ENCODE results near the gene GRK3. TPM values are rescaled to one million over a fixed set of nuclear protein-coding genes. Genes with fewer than 3 reads are reported as not detected.
"Not testable (repeated sequence)": the region's sequence is repeated elsewhere in the genome, so short reads cannot be mapped to it uniquely, and the experiment has no call there.

GRK3 gene
- 3.8 TPM for total RNA-seq
- long read RNA-seq, full-length matches to known transcripts: 7 of 11 reads
- long read RNA-seq, partial matches to known transcripts: 1 of 11 reads
- long read RNA-seq, other reads (novel, unspliced or antisense): 3 of 11 reads

DNA sequence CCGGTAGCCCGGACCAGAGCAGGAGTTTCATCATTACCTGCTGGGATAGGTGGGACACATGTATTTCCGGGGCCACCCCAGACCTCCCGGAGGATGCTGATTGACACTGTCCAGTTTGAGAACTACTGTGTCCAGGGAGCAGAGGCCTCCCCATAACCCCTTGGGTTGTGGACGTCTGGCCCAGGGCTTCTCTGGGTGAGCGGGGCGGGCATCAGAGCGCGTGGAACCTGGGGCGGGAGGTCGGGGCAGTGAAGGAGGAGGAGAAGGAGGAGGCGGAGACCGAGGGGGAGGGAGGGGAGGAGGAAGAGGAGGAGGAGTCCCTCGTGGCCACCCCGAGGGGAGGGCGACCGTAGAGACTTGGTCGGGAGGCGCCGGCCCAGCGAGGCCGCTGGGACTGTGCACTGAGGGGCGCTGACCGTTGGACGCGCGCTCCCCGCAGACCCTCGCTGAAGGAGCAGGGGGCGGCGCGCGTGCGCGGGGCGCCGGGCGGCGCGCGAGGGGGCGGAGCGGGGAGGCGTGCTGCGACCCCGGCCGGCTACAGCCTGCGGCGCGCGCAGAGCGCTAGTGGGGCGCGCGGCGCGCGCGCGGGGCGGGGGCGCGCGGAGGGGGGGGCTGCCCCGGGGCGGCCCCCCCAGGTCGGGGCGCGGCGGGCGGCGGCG, at the start of gene GRK3:
Gene GRK3 (plus strand): TSS at position 356 of the 659 bp plus-strand sequence. CDS start 366 bp downstream, outside the sequence.
- Histone ChIP-seq H3K27me3 (ENCODE audit: low read depth) (peaks cover 17% of the 10 kb centered on the region), H3K9me3 (replicated peaks) (no peaks in the 10 kb centered on the region), H3K36me3 (no peaks in the 10 kb centered on the region), H3K4me1 (peaks cover 37% of the 10 kb centered on the region), H3K27ac (replicated peaks) (peak within 1 kb of the TSS; percentile 72), H3K4me3 (peak within 1 kb of the TSS; percentile 92)
- peak; percentile 70 for DNase-seq
- TF ChIP-seq, protein P1, sequence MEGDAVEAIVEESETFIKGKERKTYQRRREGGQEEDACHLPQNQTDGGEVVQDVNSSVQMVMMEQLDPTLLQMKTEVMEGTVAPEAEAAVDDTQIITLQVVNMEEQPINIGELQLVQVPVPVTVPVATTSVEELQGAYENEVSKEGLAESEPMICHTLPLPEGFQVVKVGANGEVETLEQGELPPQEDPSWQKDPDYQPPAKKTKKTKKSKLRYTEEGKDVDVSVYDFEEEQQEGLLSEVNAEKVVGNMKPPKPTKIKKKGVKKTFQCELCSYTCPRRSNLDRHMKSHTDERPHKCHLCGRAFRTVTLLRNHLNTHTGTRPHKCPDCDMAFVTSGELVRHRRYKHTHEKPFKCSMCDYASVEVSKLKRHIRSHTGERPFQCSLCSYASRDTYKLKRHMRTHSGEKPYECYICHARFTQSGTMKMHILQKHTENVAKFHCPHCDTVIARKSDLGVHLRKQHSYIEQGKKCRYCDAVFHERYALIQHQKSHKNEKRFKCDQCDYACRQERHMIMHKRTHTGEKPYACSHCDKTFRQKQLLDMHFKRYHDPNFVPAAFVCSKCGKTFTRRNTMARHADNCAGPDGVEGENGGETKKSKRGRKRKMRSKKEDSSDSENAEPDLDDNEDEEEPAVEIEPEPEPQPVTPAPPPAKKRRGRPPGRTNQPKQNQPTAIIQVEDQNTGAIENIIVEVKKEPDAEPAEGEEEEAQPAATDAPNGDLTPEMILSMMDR (IDR thresholded peaks at IDR 0.05; ENCODE audit: borderline replicate concordance): no peak
- intact Hi-C loops (cut with micrococcal nuclease): no loop called here

- intact Hi-C loops (cut with micrococcal nuclease): no loop called here
Measured at GRCh38 chr22:25518000-25518663, 46.3 kb upstream of the GRK3 start.

GRCh38 chr22:25525376-25525775, 39.1 kb upstream of the GRK3 start:
- TF ChIP-seq, protein P1 (IDR thresholded peaks at IDR 0.05; ENCODE audit: borderline replicate concordance): no peak
- Histone ChIP-seq H3K36me3 (no peaks in the 10 kb centered on the region), H3K4me3 (no peak overlapping the region), H3K27ac (replicated peaks) (no peak overlapping the region), H3K9me3 (replicated peaks) (peaks cover 18% of the 10 kb centered on the region), H3K27me3 (ENCODE audit: low read depth) (no peaks in the 10 kb centered on the region), H3K4me1 (no peaks in the 10 kb centered on the region)
- intact Hi-C loops (cut with micrococcal nuclease): no loop called here
- DNase-seq: no peak

More at GRCh38 chr22:25518000-25518663, 46.3 kb upstream of the GRK3 start:
- TF ChIP-seq, protein P1 (IDR thresholded peaks at IDR 0.05; ENCODE audit: borderline replicate concordance): no peak
- no peak overlapping the region for H3K27ac ChIP-seq (replicated peaks)
- H3K4me3 ChIP-seq: no peak overlapping the region
- no peaks in the 10 kb centered on the region for H3K36me3 ChIP-seq
- H3K9me3 ChIP-seq (replicated peaks): peaks cover 4% of the 10 kb centered on the region
- H3K27me3 ChIP-seq (ENCODE audit: low read depth): no peaks in the 10 kb centered on the region
- DNase-seq: no peak
- no peaks in the 10 kb centered on the region for H3K4me1 ChIP-seq

DNA sequence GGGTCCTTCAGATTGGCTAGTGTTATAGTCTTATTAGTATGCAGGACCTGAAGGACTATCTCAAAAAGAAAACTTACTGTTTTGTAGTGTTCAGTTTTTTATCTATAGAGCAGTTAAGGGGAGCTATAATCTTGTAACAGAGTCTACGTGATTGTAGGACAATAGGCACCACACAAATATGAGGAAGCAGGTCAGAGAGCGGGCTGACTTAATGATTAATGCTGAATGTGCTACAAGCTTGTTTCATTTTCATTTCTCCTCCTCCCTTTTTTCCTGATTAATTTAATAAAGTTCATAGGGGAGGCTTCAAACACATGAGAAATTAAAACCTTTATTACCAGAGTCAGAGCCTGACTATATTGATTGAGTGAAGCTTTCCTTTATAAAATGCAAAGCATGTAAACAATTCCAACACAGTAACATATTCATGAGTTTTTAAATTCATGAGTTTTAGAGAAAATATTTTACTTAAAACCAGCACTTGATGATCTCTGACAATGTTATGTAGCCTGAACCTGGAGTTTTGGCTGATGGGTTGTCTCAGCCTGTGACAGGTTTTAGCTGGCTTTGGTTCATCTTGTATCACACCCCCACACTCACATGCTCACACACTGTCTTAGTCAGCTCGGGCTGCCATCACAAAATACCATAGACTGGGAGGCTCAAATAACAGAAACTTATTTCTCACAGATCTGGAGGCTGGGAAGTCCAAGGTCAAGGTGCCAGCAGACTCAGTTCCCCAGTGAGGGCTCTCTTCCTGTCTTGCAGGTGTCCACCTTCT, 38.5 kb upstream of the GRK3 start:
- H3K27ac ChIP-seq (replicated peaks); intact Hi-C loops (cut with micrococcal nuclease); H3K36me3 ChIP-seq; H3K4me3 ChIP-seq; H3K4me1 ChIP-seq; DNase-seq; H3K27me3 ChIP-seq (ENCODE audit: low read depth): not testable (repeated sequence)
- peaks cover 18% of the 10 kb centered on the region for H3K9me3 ChIP-seq (replicated peaks)

DNA sequence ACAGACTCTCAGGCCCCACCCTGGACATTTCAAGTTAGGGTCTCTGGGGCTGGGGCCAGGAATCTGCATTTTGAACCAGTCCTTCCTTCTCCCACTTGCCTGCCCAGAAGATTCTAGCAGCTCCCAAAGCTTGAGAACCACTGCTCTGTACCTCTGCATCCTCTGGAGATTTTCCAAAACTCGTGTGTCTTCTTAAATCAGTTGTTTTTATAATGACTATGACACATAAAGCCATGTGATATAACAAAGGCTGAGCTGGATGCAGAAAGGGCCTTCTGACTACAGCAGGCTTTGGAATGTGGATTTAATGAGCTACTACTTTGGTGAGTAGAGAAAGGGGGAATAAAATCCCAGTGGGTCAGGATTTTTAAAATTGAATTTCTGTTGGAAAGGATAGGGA, 37.5 kb upstream of the GRK3 start:
- DNase-seq; H3K27ac ChIP-seq (replicated peaks); H3K36me3 ChIP-seq; H3K4me3 ChIP-seq; intact Hi-C loops (cut with micrococcal nuclease); H3K27me3 ChIP-seq (ENCODE audit: low read depth); H3K4me1 ChIP-seq: not testable (repeated sequence)
- H3K9me3 ChIP-seq (replicated peaks): peaks cover 14% of the 10 kb centered on the region

- H3K4me1 ChIP-seq; H3K4me3 ChIP-seq; H3K36me3 ChIP-seq; H3K27ac ChIP-seq (replicated peaks); H3K27me3 ChIP-seq (ENCODE audit: low read depth); intact Hi-C loops (cut with micrococcal nuclease); DNase-seq: not testable (repeated sequence)
- peaks cover 14% of the 10 kb centered on the region for H3K9me3 ChIP-seq (replicated peaks)
Measured at GRCh38 chr22:25528068-25528467, 36.4 kb upstream of the GRK3 start.

DNA sequence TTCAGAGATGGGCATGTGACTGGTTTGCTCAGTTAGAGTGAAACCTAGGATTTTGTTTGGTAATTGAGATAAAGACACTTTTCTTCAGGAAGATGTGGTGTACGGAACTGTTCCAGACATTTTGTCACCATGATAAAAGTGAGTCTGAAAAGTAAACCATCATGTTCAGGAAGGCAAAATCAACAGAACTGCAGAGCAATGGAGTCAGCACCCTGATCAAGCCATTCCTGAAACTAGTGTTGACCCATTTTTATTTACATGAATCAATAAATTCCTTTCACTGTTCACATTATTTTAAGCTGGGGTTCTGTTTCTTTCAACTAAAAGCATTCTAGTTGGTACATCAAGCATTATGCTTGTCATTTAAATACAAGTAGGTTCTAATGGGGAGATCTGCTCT, 35.4 kb upstream of the GRK3 start:
- H3K27me3 ChIP-seq (ENCODE audit: low read depth); intact Hi-C loops (cut with micrococcal nuclease); H3K36me3 ChIP-seq; DNase-seq; H3K4me3 ChIP-seq; H3K27ac ChIP-seq (replicated peaks); H3K4me1 ChIP-seq: not testable (repeated sequence)
- peaks cover 14% of the 10 kb centered on the region for H3K9me3 ChIP-seq (replicated peaks)

- H3K4me1 ChIP-seq; H3K4me3 ChIP-seq; H3K27ac ChIP-seq (replicated peaks); intact Hi-C loops (cut with micrococcal nuclease); H3K36me3 ChIP-seq; DNase-seq; H3K27me3 ChIP-seq (ENCODE audit: low read depth): not testable (repeated sequence)
- peaks cover 14% of the 10 kb centered on the region for H3K9me3 ChIP-seq (replicated peaks)
Measured at GRCh38 chr22:25529541-25530137, 34.8 kb upstream of the GRK3 start.

DNA sequence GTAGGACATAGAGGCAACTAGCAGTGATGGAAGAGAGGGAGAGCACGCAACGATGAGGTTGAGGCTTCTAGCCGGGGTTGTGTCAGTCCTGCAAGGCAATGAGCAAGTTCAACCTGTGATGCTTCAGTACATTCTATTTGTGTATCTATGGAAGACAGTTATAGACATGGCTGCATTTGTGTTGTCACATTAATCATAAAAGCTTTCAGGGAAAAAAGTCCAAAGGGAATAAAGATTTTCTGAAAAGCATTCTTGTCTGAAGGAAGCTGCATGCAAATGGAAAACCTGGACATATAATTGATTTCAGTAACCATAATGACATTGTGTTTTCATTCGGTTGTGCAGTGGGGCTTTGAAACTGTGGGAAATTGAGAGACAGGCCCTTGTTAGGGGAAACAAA, 32.8 kb upstream of the GRK3 start:
- intact Hi-C loops (cut with micrococcal nuclease); DNase-seq; H3K27me3 ChIP-seq (ENCODE audit: low read depth); H3K4me1 ChIP-seq; H3K27ac ChIP-seq (replicated peaks); H3K36me3 ChIP-seq; H3K9me3 ChIP-seq (replicated peaks); H3K4me3 ChIP-seq: not testable (repeated sequence)
